Measurements from ENCODE around the gene ESYT1. TPM values are rescaled to one million over a fixed set of nuclear protein-coding genes. Genes with fewer than 3 reads are reported as not detected.
A peak's percentile ranks its signal among the peaks of the same experiment; 100 is the strongest.
"Not testable (repeated sequence)": the region's sequence is repeated elsewhere in the genome, so short reads cannot be mapped to it uniquely, and the experiment has no call there.

The ESYT1 gene
- polyA plus RNA-seq, 3 donors = 79.5 to 86.3 (median 81.9) TPM

DNA sequence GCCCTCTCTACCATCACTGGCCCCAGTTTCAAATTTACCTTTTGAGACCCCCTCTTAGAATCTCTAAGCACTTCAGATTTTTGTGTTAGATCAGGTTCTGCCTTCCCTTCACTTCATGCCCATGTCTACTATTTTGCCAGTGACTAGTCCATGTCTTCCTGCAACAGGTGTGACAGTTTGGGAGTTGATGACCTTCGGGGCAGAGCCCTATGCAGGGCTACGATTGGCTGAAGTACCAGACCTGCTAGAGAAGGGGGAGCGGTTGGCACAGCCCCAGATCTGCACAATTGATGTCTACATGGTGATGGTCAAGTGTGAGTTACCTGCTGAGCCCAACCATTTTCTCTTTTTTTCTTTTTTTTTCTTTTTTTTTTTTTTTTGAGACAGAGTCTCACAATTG, 29.5 kb upstream of the ESYT1 start:
- no peak for DNase-seq

DNA sequence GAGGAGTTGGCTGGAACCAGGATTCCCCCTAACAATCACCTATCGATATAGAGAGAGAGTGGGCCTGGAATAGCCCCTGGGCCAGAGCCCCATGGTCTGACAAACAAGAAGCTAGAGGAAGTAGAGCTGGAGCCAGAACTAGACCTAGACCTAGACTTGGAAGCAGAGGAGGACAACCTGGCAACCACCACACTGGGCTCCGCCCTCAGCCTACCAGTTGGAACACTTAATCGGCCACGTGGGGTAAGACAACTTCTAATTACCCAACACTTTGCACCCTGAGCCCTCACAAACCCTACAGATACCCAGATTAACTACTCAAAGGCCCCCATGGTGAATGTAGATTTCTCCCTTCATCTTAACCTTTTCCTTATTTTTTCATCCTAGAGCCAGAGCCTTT, 28.3 kb upstream of the ESYT1 start:
- no peak for DNase-seq

DNA sequence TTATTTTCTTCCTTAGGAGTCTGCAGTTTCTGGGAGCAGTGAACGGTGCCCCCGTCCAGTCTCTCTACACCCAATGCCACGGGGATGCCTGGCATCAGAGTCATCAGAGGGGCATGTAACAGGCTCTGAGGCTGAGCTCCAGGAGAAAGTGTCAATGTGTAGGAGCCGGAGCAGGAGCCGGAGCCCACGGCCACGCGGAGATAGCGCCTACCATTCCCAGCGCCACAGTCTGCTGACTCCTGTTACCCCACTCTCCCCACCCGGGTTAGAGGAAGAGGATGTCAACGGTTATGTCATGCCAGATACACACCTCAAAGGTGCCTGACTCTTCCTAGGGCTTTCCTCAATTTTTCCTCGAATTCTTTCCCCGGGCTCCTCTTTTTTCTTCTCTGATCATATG, 27.0 kb upstream of the ESYT1 start:
- DNase-seq = no peak

DNA sequence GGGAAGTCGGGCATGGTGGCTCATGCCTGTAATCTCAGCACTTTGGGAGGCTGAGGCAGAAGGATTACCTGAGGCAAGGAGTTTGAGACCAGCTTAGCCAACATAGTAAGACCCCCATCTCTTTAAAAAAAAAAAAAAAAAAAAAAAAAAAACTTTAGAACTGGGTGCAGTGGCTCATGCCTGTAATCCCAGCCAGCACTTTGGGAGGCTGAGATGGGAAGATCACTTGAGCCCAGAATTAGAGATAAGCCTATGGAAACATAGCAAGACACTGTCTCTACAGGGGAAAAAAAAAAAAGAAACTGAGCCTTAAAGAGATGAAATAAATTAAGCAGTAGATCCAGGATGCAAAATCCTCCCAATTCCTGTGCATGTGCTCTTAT, 25.4 kb upstream of the ESYT1 start:
- DNase-seq = no peak

DNA sequence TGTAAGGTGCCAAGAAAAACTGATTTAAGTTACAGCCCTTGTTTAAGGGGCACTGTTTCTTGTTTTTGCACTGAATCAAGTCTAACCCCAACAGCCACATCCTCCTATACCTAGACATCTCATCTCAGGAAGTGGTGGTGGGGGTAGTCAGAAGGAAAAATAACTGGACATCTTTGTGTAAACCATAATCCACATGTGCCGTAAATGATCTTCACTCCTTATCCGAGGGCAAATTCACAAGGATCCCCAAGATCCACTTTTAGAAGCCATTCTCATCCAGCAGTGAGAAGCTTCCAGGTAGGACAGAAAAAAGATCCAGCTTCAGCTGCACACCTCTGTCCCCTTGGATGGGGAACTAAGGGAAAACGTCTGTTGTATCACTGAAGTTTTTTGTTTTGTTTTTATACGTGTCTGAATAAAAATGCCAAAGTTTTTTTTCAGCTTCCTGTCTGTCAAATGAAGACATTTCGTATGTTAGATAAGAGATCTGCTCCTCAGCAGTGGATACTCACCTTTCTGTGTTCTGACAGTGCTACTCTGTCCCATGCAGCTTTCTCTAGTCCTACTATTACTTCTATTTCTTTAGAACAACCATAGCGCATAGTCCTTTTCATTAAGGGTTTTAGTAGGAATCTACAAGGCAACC, 24.9 kb upstream of the ESYT1 start:
- no peak for DNase-seq

GRCh38 chr12:56103823-56104108, 24.3 kb upstream of the ESYT1 start:
- no peak for DNase-seq

GRCh38 chr12:56104109-56104814, 23.8 kb upstream of the ESYT1 start, which contains the start of gene PA2G4:
TSS of gene PA2G4 (plus strand) at chr12:56104559. CDS start at chr12:56104738, 179 bp downstream.
- DNase-seq = peak; percentile 99

DNA sequence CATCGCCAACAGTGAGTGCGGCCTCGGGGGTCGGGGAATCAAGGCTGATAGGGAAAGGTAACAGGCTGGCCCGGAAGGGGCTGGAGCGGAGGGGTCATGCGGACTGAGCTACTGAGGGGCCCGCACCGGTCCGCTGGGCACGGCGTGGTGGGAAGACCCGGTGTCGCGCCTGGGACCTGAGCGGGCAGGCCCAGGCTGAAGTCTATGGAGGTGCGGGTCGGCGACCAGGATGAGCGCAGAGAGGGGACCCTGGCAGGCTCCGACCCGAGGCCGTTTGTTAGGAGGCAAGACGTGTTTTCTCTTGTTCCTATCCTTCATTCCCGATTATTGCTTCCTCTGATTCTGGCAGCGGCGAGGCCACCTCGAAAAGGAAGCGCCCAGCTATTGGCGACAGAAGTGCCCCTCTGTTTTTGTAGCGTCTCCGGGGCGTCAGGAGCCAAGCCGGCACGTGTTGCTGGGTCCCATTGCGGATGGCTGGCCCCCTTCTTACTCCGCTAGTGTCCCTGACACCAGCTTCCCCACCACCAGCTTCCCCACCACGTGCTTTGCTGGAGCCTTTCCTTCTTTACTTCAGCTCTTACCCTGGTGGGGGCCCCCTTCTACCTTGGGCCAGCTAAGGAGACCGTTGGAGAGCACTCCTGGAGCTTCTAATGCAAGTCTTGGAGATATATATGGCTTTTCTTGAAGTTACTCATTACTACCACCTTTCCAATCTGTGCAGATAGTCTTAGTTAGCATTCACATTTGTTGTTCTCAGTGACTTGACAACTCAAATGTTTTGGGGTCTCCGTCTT, 23.1 kb upstream of the ESYT1 start:
- DNase-seq = no peak

DNA sequence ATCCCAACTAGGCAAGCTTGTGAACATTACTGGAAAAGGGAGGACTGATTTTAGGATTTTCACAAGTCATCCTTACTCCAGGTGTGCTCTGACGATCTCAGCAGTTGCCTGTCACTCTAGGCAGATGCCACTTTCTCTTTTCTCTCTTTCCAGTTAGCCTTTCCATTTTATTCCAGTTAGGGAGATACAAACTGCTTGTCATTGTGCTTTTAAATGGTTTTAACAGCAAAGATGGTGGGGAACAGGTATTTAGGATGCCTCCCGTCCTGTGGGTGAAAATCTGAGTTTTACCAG, 22.5 kb upstream of the ESYT1 start:
- DNase-seq = no peak

- DNase-seq = no peak
Measured at GRCh38 chr12:56107242-56107641, 20.8 kb upstream of the ESYT1 start.

DNA sequence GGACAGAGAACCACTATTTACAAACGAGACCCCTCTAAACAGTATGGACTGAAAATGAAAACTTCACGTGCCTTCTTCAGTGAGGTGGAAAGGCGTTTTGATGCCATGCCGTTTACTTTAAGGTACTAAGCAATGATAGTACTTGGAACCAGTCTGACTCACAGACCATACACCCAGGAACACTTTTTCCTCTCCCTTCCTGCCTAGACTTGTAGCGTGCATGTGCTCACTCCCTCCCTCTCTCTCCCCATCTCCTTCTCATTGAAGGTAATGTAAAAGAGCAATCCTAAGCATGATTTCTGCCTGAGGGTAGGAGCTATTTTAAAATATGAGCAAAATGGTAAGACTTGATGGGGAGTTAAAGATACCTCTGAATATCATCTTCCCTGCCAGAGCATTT, 17.5 kb upstream of the ESYT1 start:
- DNase-seq = no peak

GRCh38 chr12:56114084-56114483, 14.0 kb upstream of the ESYT1 start:
- no peak for DNase-seq

DNA sequence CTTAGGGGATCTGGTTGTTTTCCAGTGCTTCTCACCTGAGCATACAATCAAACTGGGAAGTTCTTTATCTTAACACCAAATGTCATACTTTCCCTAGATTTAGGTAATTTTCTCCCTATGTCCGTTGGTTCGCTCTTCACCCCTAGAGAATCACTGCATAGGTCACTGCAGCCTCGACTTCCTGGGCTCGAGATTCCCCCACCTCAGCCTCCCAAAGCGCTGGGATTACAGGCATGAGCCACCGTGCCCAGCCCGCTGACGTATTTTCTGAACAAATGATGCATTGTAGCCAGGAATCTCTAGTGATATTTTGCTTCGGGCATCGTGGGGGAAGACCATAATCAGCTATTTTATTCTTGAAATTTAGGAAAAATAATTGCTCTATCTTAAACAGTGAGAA, 12.7 kb upstream of the ESYT1 start:
- DNase-seq = no peak

DNA sequence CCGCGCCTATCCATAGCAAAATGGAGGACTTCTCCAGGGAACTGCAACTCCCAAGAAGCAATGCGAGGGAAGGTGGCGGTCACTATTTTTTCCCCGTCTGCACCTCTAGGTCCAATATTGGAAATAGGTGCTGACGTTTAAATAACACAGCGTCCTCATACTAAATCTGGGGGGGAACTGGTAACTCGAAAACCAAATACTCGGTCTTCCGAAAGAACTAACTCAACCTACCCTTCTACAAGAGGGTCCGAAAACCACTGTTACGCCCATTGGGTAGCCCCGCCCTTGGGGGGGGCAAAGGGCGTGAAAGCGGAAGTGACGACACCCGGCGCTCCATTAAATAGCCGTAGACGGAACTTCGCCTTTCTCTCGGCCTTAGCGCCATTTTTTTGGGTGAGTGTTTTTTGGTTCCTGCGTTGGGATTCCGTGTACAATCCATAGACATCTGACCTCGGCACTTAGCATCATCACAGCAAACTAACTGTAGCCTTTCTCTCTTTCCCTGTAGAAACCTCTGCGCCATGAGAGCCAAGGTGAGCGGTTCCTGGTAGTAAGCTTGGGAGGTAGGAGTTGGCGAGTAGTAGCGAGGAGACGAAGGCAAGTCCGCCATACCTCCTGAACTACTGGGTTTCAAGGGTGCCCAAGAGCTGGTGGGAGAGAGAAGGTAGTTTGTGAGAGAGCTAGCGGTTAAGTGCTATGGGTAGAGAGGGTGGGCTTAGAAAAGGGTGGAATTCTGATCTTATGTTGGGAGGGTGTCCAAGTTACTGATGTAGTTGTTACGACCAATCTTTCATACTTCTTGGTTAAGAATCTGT, 11.6 kb upstream of the ESYT1 start, which contains the start of gene RPL41:
TSS of gene RPL41 (plus strand) at position 367 of the 815 bp plus-strand sequence.
- peak; percentile 97 for DNase-seq

- not testable (repeated sequence) for DNase-seq
Measured at GRCh38 chr12:56117082-56117706, 10.9 kb upstream of the ESYT1 start.

DNA sequence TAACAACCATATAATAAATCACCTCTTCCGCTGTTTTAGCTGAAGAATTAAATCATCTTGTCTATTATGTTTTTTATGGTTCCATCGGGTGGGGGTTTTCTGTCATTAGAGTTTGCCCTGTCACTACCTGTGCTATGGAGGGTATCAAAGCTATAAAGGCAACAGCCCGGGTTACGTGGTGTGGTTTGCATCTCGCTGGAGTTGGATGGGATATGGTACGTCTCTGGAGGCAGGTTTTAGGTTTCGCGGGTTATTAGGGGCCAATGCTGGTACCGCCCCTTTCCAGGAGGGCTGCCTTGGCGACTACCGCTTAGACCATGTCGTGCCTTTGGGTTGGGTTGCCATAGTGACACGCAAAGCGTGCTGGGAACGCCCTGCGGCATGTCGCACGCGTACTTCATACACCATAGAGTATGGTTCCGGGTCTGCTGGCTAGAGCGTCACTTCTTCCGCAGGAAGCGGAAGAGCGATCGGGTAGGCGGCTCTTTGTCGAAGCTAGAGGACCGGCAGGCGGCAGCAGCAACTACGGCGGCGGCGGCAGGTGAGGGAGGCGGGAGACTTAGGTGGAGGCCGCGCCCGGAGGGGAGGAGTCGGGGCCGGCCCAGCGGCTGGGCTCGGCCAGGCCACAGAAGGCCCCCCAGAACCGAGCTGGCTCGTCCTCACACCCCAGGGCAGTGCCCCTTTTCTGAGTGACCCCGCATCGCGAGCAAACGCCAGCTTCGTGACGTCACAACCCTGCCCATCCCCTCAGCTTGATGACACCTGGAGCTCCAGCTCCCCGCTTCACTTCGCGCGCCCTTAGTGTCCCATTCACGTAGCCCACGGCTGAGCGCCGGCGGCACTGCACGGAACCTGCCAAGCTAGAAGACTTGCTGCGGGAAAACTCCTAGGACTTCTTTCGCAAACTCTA, 10.0 kb upstream of the ESYT1 start, which contains the start of gene ZC3H10:
TSS of gene ZC3H10 (plus strand) at position 489 of the 910 bp plus-strand sequence. CDS start 2,297 bp downstream, outside the sequence.
- DNase-seq = peak; percentile 99

GRCh38 chr12:56118688-56119357, 9.2 kb upstream of the ESYT1 start:
- DNase-seq = no peak

- peak; percentile 92 for DNase-seq
Measured at GRCh38 chr12:56119361-56119796, 8.7 kb upstream of the ESYT1 start.

DNA sequence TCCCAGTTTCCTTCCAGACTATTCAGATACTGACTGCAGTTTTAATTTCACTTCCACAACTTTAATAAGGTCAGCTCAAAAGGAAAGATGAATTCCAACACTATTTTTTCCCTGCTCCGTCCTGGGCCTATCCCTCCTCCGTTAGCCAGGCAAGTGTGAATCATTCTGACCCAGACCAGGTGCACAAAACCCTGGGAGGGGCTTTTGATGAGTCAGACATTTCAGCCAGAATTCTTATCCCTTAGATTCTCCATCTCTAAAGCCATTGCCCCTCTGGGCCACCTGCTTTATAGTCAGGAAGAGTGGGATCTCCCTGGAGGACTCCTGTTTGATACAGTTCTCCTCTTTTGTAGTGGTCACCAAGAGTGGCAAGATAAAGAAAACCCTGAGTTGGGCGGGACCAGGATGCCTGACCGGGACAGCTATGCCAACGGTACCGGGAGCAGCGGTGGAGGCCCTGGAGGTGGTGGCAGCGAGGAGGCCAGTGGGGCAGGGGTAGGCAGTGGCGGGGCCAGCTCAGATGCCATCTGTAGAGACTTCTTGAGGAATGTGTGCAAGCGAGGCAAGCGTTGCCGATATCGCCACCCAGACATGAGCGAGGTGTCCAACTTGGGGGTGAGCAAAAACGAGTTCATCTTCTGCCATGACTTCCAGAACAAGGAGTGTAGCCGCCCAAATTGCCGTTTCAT, 7.8 kb upstream of the ESYT1 start:
- DNase-seq = no peak
